DMS79 (cell line): ENCODE measurements around the gene SHCBP1L.
A peak's percentile ranks its signal among the peaks of the same experiment; 100 is the strongest.
"Not testable (repeated sequence)": the region's sequence is repeated elsewhere in the genome, so short reads cannot be mapped to it uniquely, and the experiment has no call there.

ENCODE experiments used
- DNase-seq: peaks from one replicate; lab custom pipeline; 2025; lab: John Stamatoyannopoulos, UW

SHCBP1L gene

GRCh38 chr1:182965096-182965495, 12.1 kb upstream of the SHCBP1L start:
- DNase-seq, result no peak

- peak; percentile 39 for DNase-seq
Observed at GRCh38 chr1:182962554-182963115, 9.7 kb upstream of the SHCBP1L start.

GRCh38 chr1:182960046-182960445, 7.1 kb upstream of the SHCBP1L start:
- DNase-seq, result no peak

GRCh38 chr1:182957902-182958395, 5.0 kb upstream of the SHCBP1L start:
- no peak for DNase-seq

GRCh38 chr1:182956708-182957365, 3.9 kb upstream of the SHCBP1L start:
- DNase-seq, result no peak

GRCh38 chr1:182955596-182956588, 2.9 kb upstream of the SHCBP1L start:
- no peak for DNase-seq

- DNase-seq, result no peak
Observed at GRCh38 chr1:182953826-182954225, 860 bp upstream of the SHCBP1L start.

GRCh38 chr1:182943336-182943735, 9.6 kb downstream of the SHCBP1L start:
- DNase-seq, result not testable (repeated sequence)

GRCh38 chr1:182942145-182942544, 10.8 kb downstream of the SHCBP1L start:
- not testable (repeated sequence) for DNase-seq

- DNase-seq, result no peak
Observed at GRCh38 chr1:182939413-182939812, 13.6 kb downstream of the SHCBP1L start.

- DNase-seq, result no peak
Observed at GRCh38 chr1:182935716-182936115, 17.2 kb downstream of the SHCBP1L start.

- DNase-seq, result no peak
Observed at GRCh38 chr1:182930985-182931384, 22.0 kb downstream of the SHCBP1L start.

- DNase-seq, result no peak
Observed at GRCh38 chr1:182927693-182928433, 25.1 kb downstream of the SHCBP1L start.

- DNase-seq, result no peak
Observed at GRCh38 chr1:182925661-182926060, 27.3 kb downstream of the SHCBP1L start.

- peak; percentile 63 for DNase-seq
Observed at GRCh38 chr1:182917378-182917777, 35.6 kb downstream of the SHCBP1L start.

GRCh38 chr1:182913401-182913800, 39.6 kb downstream of the SHCBP1L start:
- DNase-seq, result no peak

- no peak for DNase-seq
Observed at GRCh38 chr1:182910143-182910542, 42.8 kb downstream of the SHCBP1L start.

- DNase-seq, result no peak
Observed at GRCh38 chr1:182909578-182909977, 43.4 kb downstream of the SHCBP1L start.

GRCh38 chr1:182905321-182905720, 47.6 kb downstream of the SHCBP1L start:
- DNase-seq, result no peak

- DNase-seq, result not testable (repeated sequence)
Observed at GRCh38 chr1:182901946-182902345, 51.0 kb downstream of the SHCBP1L start.

- DNase-seq, result no peak
Observed at GRCh38 chr1:182897696-182898095, 55.3 kb downstream of the SHCBP1L start.
